HG02571 (cell line): Measurements from ENCODE around the gene RELN.

Experiments
- ATAC-seq: cut with Tn5 transposase; IDR thresholded peaks from one replicate; pipeline ENCODE4 v1.9.1; 2021; ENCODE audit warnings: mild to moderate bottlenecking, moderate library complexity; ENCODE audit not compliant: unreplicated experiment

RELN gene

GRCh38 chr7:103990991-103991390 lies 1.5 kb upstream of the RELN start:
- no peak for ATAC-seq

- ATAC-seq: no peak
Measured at GRCh38 chr7:103989785-103990767, 618 bp upstream of the RELN start.

GRCh38 chr7:103988468-103989199 lies 824 bp downstream of the RELN start:
- no peak for ATAC-seq

- ATAC-seq: no peak
Measured at GRCh38 chr7:103987451-103987850, 2.0 kb downstream of the RELN start.

- no peak for ATAC-seq
Measured at GRCh38 chr7:103985565-103986126, 3.8 kb downstream of the RELN start.

- ATAC-seq: no peak
Measured at GRCh38 chr7:103984050-103984449, 5.4 kb downstream of the RELN start.

GRCh38 chr7:103983201-103983977 lies 6.1 kb downstream of the RELN start:
- no peak for ATAC-seq

- ATAC-seq: no peak
Measured at GRCh38 chr7:103981003-103981423, 8.4 kb downstream of the RELN start.

- ATAC-seq: no peak
Measured at GRCh38 chr7:103972779-103973434, 16.6 kb downstream of the RELN start.

- no peak for ATAC-seq
Measured at GRCh38 chr7:103967401-103967800, 22.1 kb downstream of the RELN start.

- no peak for ATAC-seq
Measured at GRCh38 chr7:103966593-103967277, 22.7 kb downstream of the RELN start.

- no peak for ATAC-seq
Measured at GRCh38 chr7:103964269-103964668, 25.2 kb downstream of the RELN start.

GRCh38 chr7:103962070-103962469 lies 27.4 kb downstream of the RELN start:
- no peak for ATAC-seq

GRCh38 chr7:103958284-103958818 lies 31.1 kb downstream of the RELN start:
- no peak for ATAC-seq

GRCh38 chr7:103955985-103956384 lies 33.5 kb downstream of the RELN start:
- ATAC-seq: no peak

GRCh38 chr7:103952408-103952807 lies 37.0 kb downstream of the RELN start:
- ATAC-seq: no peak

- no peak for ATAC-seq
Measured at GRCh38 chr7:103951311-103951710, 38.1 kb downstream of the RELN start.

- ATAC-seq: no peak
Measured at GRCh38 chr7:103949374-103949773, 40.1 kb downstream of the RELN start.

- ATAC-seq: no peak
Measured at GRCh38 chr7:103947026-103947655, 42.3 kb downstream of the RELN start.
